ENCODE data around the gene PAX5.

The PAX5 gene

DNA sequence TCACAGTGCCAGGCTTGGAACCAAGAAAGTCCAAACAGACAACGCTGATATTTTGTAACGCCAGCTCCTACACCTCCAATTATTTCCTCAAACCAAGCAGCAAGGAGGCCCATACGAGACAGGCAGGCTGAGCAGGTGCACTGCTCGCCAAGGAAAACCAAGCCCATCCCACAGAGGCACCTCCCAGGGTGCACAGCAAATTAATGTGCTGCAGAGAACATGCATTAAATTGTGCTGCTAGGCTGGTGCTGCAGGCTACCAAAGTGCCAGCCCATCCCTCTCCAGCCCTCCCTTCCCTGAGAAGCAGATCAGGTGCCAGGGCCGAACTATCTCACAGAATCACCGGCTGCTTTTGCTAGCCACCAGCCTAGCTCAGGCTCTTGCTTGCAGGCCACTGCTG is 137.8 kb downstream of the PAX5 start:
- ChIA-PET CTCF (no interaction called here), POLR2A (no interaction called here)
- TF ChIP-seq TARDBP (IDR thresholded peaks at IDR 0.05) (no peak), FOXM1 (IDR thresholded peaks at IDR 0.05; ENCODE audit: borderline replicate concordance) (no peak), BHLHE40 (IDR thresholded peaks at IDR 0.05; ENCODE audit: borderline replicate concordance) (no peak), ARNT (IDR thresholded peaks at IDR 0.05) (no peak), NFRKB (IDR thresholded peaks at IDR 0.05) (no peak)

DNA sequence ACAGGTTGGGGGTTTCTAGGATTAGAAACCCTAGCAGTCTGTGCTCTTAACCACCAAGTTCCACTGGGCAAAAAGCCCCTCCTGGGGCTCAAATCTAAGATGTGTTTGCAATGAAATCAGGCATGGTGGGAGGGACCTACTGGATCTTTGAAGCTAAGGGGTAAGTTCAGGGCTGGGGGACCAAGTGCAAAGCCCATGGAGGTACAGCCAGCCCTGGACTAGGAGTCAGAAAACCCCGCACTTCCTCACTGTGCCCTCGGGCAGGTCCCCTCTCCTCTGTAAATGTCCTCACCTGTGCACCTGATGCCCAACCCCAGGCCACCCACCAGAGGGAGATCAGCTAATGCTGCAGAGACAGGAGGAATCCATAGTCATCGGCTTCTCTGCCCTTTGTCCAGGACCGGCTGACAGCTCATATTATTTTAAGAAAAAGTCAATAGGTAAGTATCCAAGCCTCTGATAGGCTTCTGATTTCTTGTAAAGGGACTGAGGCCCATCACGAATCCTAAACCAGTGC is 138.3 kb downstream of the PAX5 start:
- ChIA-PET POLR2A (no interaction called here), CTCF (no interaction called here)
- no peak for DNase-seq (ENCODE audit: extremely low spot score)
- TF ChIP-seq FOXM1 (IDR thresholded peaks at IDR 0.05; ENCODE audit: borderline replicate concordance) = no peak
- TF ChIP-seq L3MBTL2 (conservative IDR thresholded peaks at IDR 0.05) = no peak
- TF ChIP-seq, protein P1, sequence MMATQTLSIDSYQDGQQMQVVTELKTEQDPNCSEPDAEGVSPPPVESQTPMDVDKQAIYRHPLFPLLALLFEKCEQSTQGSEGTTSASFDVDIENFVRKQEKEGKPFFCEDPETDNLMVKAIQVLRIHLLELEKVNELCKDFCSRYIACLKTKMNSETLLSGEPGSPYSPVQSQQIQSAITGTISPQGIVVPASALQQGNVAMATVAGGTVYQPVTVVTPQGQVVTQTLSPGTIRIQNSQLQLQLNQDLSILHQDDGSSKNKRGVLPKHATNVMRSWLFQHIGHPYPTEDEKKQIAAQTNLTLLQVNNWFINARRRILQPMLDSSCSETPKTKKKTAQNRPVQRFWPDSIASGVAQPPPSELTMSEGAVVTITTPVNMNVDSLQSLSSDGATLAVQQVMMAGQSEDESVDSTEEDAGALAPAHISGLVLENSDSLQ (IDR thresholded peaks at IDR 0.05) = no peak
- no peak for TF ChIP-seq LEF1 (IDR thresholded peaks at IDR 0.05; ENCODE audit: borderline replicate concordance)
- no peak for TF ChIP-seq CTBP1 (IDR thresholded peaks at IDR 0.05; ENCODE audit: borderline replicate concordance)
- no peak for TF ChIP-seq ZNF384 (IDR thresholded peaks at IDR 0.05)
- no peak for TF ChIP-seq SUZ12 (IDR thresholded peaks at IDR 0.05)
- no peak for TF ChIP-seq NFRKB (IDR thresholded peaks at IDR 0.05)
- no peak for TF ChIP-seq FOXK2 (IDR thresholded peaks at IDR 0.05)
- no peak for TF ChIP-seq HDGF (IDR thresholded peaks at IDR 0.05; ENCODE audit: borderline replicate concordance)
- TF ChIP-seq TARDBP (IDR thresholded peaks at IDR 0.05) = no peak
- no peak for TF ChIP-seq SP1 (IDR thresholded peaks at IDR 0.05)
- no peak for TF ChIP-seq ELF4 (IDR thresholded peaks at IDR 0.05)
- no peak for TF ChIP-seq FOXA1 (IDR thresholded peaks at IDR 0.05)
- TF ChIP-seq ARNT (IDR thresholded peaks at IDR 0.05) = no peak
- TF ChIP-seq BHLHE40 (IDR thresholded peaks at IDR 0.05; ENCODE audit: borderline replicate concordance) = no peak

More for the DNA sequence above, 137.8 kb downstream of the PAX5 start:
- DNase-seq (ENCODE audit: extremely low spot score) = no peak

DNA sequence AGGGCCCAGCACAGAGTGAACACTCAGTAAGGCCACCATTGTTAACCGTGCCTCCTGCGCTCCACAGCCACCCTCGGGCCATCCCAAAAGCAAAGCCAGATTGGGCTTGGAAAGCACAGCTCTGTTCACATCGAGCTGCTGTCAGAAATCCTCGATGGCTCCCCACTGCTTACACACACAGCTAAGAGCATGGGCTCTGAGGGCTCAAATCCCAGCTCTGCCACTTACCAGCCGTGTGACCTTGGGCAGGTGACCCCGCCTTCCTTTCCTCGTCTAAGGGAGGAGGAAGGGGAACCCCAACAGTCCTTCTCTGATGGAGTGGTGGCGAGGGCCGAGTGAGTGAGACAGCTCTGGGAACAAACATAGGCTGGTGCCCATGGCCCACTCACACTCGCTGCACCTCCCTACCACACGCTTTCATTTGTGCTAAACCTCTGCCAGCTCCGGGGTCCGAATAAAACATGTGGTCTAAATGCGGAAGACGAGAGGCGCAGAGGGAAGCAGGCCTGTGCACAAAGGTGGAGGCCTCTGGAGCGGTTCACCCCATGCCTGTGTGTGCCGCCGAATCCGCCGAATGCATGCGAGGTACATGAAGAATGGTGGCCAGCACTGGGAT is 139.3 kb downstream of the PAX5 start:
- ChIA-PET CTCF (interaction anchor here (0.6 kb wide), 1 partner anchor 56 kb away, joined by 3 read pairs; no protein-coding TSS in a partner anchor), POLR2A (no interaction called here)
- no peak for DNase-seq (ENCODE audit: extremely low spot score)
- TF ChIP-seq LEF1 (IDR thresholded peaks at IDR 0.05; ENCODE audit: borderline replicate concordance) = no peak
- no peak for TF ChIP-seq ZNF384 (IDR thresholded peaks at IDR 0.05)
- no peak for TF ChIP-seq NFRKB (IDR thresholded peaks at IDR 0.05)

DNA sequence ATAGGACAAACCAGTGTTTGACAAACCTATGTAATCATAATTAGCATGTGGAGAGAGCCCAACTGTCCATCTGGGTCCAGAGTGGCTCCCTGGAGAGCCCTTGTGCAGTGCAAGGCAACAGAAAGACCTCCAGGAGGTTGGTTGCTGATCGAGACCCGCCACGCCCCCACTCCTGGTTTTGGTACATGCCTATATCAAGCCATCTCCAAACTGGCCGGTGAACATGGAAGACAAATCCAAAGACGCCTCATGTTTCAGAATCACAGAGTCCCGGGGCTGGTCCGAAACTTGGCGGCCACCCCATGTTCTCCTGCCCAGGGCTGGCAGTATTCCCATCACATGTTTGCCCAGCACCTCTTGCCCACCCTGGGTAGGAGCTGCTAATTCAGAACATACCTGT is 140.2 kb downstream of the PAX5 start:
- TF ChIP-seq SUZ12 (IDR thresholded peaks at IDR 0.05) (no peak), NFRKB (IDR thresholded peaks at IDR 0.05) (no peak), SP1 (IDR thresholded peaks at IDR 0.05) (no peak), HDGF (IDR thresholded peaks at IDR 0.05; ENCODE audit: borderline replicate concordance) (no peak), LEF1 (IDR thresholded peaks at IDR 0.05; ENCODE audit: borderline replicate concordance) (no peak), ARNT (IDR thresholded peaks at IDR 0.05) (no peak), TARDBP (IDR thresholded peaks at IDR 0.05) (no peak), FOXA1 (IDR thresholded peaks at IDR 0.05) (no peak), CTBP1 (IDR thresholded peaks at IDR 0.05; ENCODE audit: borderline replicate concordance) (no peak)
- TF ChIP-seq, protein P1 (IDR thresholded peaks at IDR 0.05) = no peak
- CTCF ChIA-PET = no interaction called here
- no peak for DNase-seq (ENCODE audit: extremely low spot score)
- POLR2A ChIA-PET = no interaction called here

DNA sequence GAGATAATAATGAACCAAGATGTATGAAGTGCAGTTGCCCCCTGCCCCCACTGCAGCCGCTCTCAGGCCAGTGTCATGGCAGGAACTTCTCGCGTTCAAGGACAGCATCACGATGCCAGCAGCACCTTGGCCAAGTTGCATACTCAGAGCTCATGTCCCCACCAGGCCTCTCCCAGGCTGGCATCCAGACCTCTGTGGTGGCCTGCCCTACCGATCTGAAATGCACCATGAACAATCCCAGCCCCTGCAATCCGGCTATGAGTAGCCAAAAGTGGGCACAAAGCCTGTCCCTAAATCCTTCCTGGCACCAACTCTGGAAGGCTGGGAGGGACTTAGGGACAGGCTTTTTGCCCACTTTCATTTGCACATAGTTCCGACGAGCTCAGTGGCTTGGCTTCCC is 140.9 kb downstream of the PAX5 start:
- CTCF ChIA-PET = no interaction called here
- POLR2A ChIA-PET = no interaction called here
- no peak for TF ChIP-seq SUZ12 (IDR thresholded peaks at IDR 0.05)
- no peak for TF ChIP-seq ARNT (IDR thresholded peaks at IDR 0.05)
- DNase-seq (ENCODE audit: extremely low spot score) = no peak

DNA sequence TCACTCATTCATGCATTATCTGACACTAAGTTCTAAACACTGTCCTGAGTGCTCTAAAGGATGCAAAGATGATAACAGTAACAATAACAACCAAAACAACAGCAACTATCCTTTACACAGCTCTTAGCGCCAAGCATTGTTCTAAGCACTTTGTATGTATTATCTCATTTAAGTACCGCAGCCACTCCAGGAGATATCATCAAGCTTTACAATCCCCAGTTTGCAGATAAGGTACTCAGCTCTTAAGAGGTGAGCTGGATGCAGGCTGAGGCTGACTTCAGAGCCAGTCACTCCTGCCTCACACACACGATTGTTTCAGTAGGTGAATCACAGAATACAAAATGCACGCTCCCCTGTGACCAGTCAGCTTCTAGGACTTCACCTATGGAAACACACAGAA is 141.8 kb downstream of the PAX5 start:
- no peak for DNase-seq (ENCODE audit: extremely low spot score)
- CTCF ChIA-PET = no interaction called here

DNA sequence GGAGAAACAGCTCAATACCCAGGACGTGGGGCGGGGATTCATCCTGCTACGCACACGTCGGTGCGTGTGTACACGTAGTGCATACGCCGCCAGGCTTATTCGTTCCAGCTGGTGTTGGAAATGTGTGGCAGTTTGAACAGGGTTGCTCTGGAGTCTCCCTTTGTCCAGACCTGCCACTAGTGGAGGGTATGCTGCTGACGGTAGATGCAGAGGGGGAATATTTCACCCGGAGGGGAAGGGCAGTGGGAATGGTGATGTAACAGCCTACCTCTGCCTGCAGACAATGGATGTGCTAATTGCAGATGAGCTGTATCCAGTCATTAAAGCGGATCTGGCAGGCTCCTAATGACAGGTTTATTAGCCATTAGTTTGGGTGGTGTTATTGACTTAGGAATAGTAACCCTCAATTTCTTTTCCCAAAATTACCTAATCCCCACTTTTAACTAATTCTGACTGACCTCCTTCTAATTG is 142.7 kb downstream of the PAX5 start:
- POLR2A ChIA-PET = no interaction called here
- DNase-seq (ENCODE audit: extremely low spot score) = no peak
- TF ChIP-seq TARDBP (IDR thresholded peaks at IDR 0.05) (no peak), HDGF (IDR thresholded peaks at IDR 0.05; ENCODE audit: borderline replicate concordance) (no peak), BHLHE40 (IDR thresholded peaks at IDR 0.05; ENCODE audit: borderline replicate concordance) (no peak), FOXK2 (IDR thresholded peaks at IDR 0.05) (no peak), NFRKB (IDR thresholded peaks at IDR 0.05) (no peak), FOXM1 (IDR thresholded peaks at IDR 0.05; ENCODE audit: borderline replicate concordance) (no peak), ZNF384 (IDR thresholded peaks at IDR 0.05) (no peak), ARNT (IDR thresholded peaks at IDR 0.05) (no peak), CTBP1 (IDR thresholded peaks at IDR 0.05; ENCODE audit: borderline replicate concordance) (no peak), SP1 (IDR thresholded peaks at IDR 0.05) (no peak), L3MBTL2 (conservative IDR thresholded peaks at IDR 0.05) (no peak), FOXA1 (IDR thresholded peaks at IDR 0.05) (no peak), LEF1 (IDR thresholded peaks at IDR 0.05; ENCODE audit: borderline replicate concordance) (no peak), ELF4 (IDR thresholded peaks at IDR 0.05) (no peak), SUZ12 (IDR thresholded peaks at IDR 0.05) (no peak)
- TF ChIP-seq, protein P1 (IDR thresholded peaks at IDR 0.05) = no peak
- CTCF ChIA-PET = interaction anchor here (1.2 kb wide), 1 partner anchor 18 kb away, joined by 3 read pairs; no protein-coding TSS in a partner anchor

More for the DNA sequence above, 141.8 kb downstream of the PAX5 start:
- POLR2A ChIA-PET = no interaction called here
- TF ChIP-seq FOXM1 (IDR thresholded peaks at IDR 0.05; ENCODE audit: borderline replicate concordance) (no peak), FOXK2 (IDR thresholded peaks at IDR 0.05) (no peak), L3MBTL2 (conservative IDR thresholded peaks at IDR 0.05) (no peak), ZNF384 (IDR thresholded peaks at IDR 0.05) (no peak), SP1 (IDR thresholded peaks at IDR 0.05) (no peak), ARNT (IDR thresholded peaks at IDR 0.05) (no peak), LEF1 (IDR thresholded peaks at IDR 0.05; ENCODE audit: borderline replicate concordance) (no peak), CTBP1 (IDR thresholded peaks at IDR 0.05; ENCODE audit: borderline replicate concordance) (no peak), FOXA1 (IDR thresholded peaks at IDR 0.05) (no peak), TARDBP (IDR thresholded peaks at IDR 0.05) (no peak), NFRKB (IDR thresholded peaks at IDR 0.05) (no peak), ELF4 (IDR thresholded peaks at IDR 0.05) (no peak), HDGF (IDR thresholded peaks at IDR 0.05; ENCODE audit: borderline replicate concordance) (no peak), SUZ12 (IDR thresholded peaks at IDR 0.05) (no peak), BHLHE40 (IDR thresholded peaks at IDR 0.05; ENCODE audit: borderline replicate concordance) (no peak)
